Ectodermal cell (in vitro differentiated cells): ENCODE measurements around the gene ARID4B.
A peak's percentile ranks its signal among the peaks of the same experiment; 100 is the strongest.
"Not testable (repeated sequence)": the region's sequence is repeated elsewhere in the genome, so short reads cannot be mapped to it uniquely, and the experiment has no call there.

ENCODE experiments used
- H3K27ac ChIP-seq: 2 replicates; pipeline ENCODE4 v1.7.0; 2013; ENCODE audit warnings: mild to moderate bottlenecking, low read depth, low read length; ENCODE audit not compliant: insufficient read depth, poor library complexity, severe bottlenecking
- H3K27me3 ChIP-seq: 2 replicates; pipeline ENCODE4 v1.7.0; 2013; ENCODE audit warnings: mild to moderate bottlenecking, low read length; ENCODE audit not compliant: insufficient read depth, control insufficient read depth, poor library complexity, severe bottlenecking
- H3K36me3 ChIP-seq: one replicate; pipeline ENCODE4 v1.7.0; 2013; ENCODE audit warnings: low read length; ENCODE audit not compliant: control insufficient read depth, insufficient read depth
- H3K4me1 ChIP-seq: one replicate; pipeline ENCODE4 v1.7.0; 2013; ENCODE audit warnings: low read length; ENCODE audit not compliant: control insufficient read depth, insufficient read depth
- H3K4me3 ChIP-seq: 2 replicates; pipeline ENCODE4 v1.7.0; 2013; ENCODE audit warnings: low read depth, low read length, control low read depth; ENCODE audit not compliant: insufficient read depth
- H3K9me3 ChIP-seq: 2 replicates; pipeline ENCODE4 v1.7.0; 2013; ENCODE audit warnings: mild to moderate bottlenecking, low read length, moderate library complexity; ENCODE audit not compliant: control insufficient read depth
- WGBS, 2 experiments: methylation state at CpG; one replicate each; pipeline ENCODE4 v1.1.7; 2013; ENCODE audit warnings: missing lambda C conversion rate in 2 of 2; 5-methylcytosine and 5-hydroxymethylcytosine counted together

Gene ARID4B

DNA sequence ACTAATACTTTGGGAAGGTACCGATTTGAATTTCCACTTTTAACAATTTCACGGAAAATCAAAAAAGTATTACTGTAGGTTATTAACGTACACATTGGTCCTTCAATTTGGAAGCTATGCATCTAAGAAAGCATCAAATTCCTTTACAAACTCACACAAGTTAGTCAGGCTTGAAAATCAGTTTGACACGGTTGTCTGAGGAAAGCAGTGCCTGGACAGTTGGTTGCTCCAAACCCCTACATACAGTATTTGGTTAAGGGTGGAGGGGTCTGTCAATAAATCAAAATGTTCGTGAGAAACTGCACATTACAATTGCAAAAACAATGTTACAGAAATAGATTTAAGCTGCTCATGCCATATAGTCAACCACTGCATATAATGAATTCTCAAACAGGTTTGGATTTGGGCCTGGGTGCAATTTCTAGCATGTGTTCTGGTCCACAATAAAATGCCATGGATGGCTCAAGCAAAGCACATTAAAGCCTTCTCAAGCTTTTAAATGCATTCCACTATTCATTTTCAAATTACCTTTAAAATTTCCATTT, 147.0 kb downstream of the ARID4B start:
- peaks cover 24% of the 10 kb centered on the region for H3K36me3 ChIP-seq
- no peak overlapping the region for H3K4me3 ChIP-seq
- WGBS, 2 experiments, result 94 to 96% methylated on average over 4 to 5 of the region's 5 CpGs
- H3K4me1 ChIP-seq, result no peaks in the 10 kb centered on the region
- H3K27me3 ChIP-seq, result no peaks in the 10 kb centered on the region
- H3K9me3 ChIP-seq, result no peaks in the 10 kb centered on the region
- H3K27ac ChIP-seq, result no peak overlapping the region

DNA sequence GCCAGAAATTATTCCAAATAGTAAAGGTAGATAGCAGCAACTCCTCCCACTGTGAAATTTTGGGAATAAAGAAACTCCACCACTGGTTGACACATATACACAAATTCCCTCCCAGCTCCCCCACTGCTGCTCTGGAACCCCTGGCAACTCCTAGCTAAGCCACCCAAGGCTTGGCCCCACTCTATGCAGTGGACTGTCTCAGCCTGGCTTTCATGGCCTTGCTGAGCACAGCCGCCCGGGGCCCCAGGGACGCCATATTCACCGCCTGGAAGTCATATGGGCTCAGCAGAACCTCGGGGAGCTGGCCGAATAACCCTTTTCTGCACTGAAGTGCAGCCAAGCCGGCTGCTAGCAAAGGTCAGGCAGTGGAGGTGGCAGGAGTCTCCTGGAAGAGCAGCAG, 151.5 kb downstream of the ARID4B start:
- Histone ChIP-seq H3K4me1 (no peaks in the 10 kb centered on the region), H3K36me3 (peaks cover 37% of the 10 kb centered on the region), H3K27me3 (no peaks in the 10 kb centered on the region), H3K27ac (no peak overlapping the region), H3K9me3 (no peaks in the 10 kb centered on the region), H3K4me3 (no peak overlapping the region)
- 93 to 94% methylated on average over 7 of the region's 7 CpGs for WGBS, 2 experiments

DNA sequence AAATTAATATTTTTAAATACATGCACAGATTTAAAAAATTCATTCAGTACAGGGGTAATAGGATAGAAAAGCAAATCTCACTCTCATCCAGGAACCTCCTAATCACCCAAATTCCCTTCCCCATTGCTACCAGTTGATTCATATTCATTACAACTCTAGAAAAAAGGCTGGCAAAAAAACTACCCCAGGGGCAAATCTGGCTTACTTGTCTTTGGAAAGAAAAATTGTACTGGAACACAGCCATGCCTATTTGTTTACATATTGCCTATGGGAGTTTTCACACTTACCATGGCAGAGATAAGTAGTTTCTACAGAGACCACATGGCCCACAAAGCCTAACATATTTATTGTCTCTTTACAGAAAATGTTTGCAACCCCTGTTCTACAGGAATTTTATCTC, 158.0 kb downstream of the ARID4B start:
- H3K9me3 ChIP-seq, result no peaks in the 10 kb centered on the region
- no peak overlapping the region for H3K4me3 ChIP-seq
- peaks cover 34% of the 10 kb centered on the region for H3K36me3 ChIP-seq
- H3K27me3 ChIP-seq, result no peaks in the 10 kb centered on the region
- no peak overlapping the region for H3K27ac ChIP-seq
- no peaks in the 10 kb centered on the region for H3K4me1 ChIP-seq

DNA sequence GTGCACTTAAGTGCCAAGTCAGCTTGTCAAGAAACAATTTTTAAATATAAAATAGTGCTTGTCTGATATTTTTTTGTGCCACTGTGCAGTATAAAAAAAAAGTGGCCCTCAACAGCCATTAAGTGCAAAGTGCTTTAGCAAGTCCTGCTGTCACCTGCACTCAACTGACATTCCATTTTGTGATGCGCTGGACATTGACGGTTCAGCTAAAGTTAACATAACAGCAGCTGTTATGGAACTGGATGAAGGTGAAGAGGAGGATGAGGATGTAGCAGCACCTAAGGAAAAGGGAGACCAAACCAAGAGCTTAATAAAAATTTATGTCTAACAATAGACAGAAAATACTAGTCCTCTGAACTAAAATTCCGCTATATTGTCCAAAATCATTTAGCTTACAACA, 159.6 kb downstream of the ARID4B start:
- Histone ChIP-seq H3K27me3 (no peaks in the 10 kb centered on the region), H3K4me3 (no peak overlapping the region), H3K4me1 (no peaks in the 10 kb centered on the region), H3K27ac (no peak overlapping the region), H3K36me3 (peaks cover 24% of the 10 kb centered on the region), H3K9me3 (no peaks in the 10 kb centered on the region)
- 97 to 98% methylated on average over 3 of the region's 3 CpGs for WGBS, 2 experiments

DNA sequence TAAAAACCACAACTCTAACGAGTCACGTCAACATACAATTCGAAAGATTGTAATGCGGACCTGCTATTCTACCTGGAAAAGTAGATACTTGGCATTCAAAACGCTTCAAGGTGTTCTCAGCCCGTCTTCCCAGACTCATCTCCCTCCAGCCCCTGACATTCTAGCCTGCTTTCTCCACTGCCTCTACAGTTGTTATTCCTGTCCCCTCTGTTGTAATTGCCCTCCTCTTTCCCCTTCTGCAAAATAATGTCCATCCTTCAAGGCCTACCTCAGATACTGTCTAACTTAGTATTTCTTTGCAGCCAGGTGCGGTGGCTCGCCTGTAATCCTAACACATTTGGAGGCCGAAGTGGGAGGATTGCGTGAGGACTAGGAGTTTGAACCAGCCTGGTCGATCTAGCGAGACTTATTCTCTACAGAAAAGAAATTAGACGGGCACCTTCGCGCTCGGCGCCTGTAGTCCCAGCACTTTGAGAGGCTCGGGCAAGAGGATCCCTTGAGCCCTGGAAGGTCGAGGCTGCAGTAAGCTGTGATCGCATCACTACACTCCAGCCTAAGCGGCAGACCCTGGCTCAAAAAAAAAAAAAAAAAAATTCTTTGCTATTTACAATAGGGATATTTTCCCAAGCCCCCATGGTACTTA, 166.2 kb downstream of the ARID4B start:
- no peaks in the 10 kb centered on the region for H3K4me1 ChIP-seq
- peaks cover 14% of the 10 kb centered on the region for H3K36me3 ChIP-seq
- H3K9me3 ChIP-seq, result no peaks in the 10 kb centered on the region
- no peaks in the 10 kb centered on the region for H3K27me3 ChIP-seq
- H3K27ac ChIP-seq, result peak overlapping the region; percentile 75
- peak overlapping the region; percentile 81 for H3K4me3 ChIP-seq
- 64 to 67% methylated on average over 20 to 21 of the region's 21 CpGs for WGBS, 2 experiments

- WGBS, 2 experiments, result 0 to 1% methylated on average over 52 of the region's 52 CpGs
- H3K36me3 ChIP-seq, result peaks cover 14% of the 10 kb centered on the region
- H3K27ac ChIP-seq, result peak within 1 kb of the TSS; percentile 75
- peak within 1 kb of the TSS; percentile 81 for H3K4me3 ChIP-seq
- H3K4me1 ChIP-seq, result no peaks in the 10 kb centered on the region
- no peaks in the 10 kb centered on the region for H3K27me3 ChIP-seq
- H3K9me3 ChIP-seq, result no peaks in the 10 kb centered on the region
These were observed 166.9 kb downstream of the ARID4B start, which contains the start of gene RBM34 for GRCh38 chr1:235160957-235161684. Gene RBM34, minus strand, starts transcription at chr1:235161250. Its CDS starts 24 bp downstream, at chr1:235161226.

GRCh38 chr1:235160383-235160956, 167.5 kb downstream of the ARID4B start:
- peak overlapping the region; percentile 75 for H3K27ac ChIP-seq
- peaks cover 14% of the 10 kb centered on the region for H3K36me3 ChIP-seq
- H3K9me3 ChIP-seq, result no peaks in the 10 kb centered on the region
- H3K4me3 ChIP-seq, result peak overlapping the region; percentile 81
- no peaks in the 10 kb centered on the region for H3K27me3 ChIP-seq
- H3K4me1 ChIP-seq, result no peaks in the 10 kb centered on the region
- 17 to 18% methylated on average over 11 to 13 of the region's 14 CpGs for WGBS, 2 experiments

GRCh38 chr1:235159930-235160329, 168.0 kb downstream of the ARID4B start:
- H3K27ac ChIP-seq, H3K9me3 ChIP-seq, H3K4me1 ChIP-seq, H3K27me3 ChIP-seq: not testable (repeated sequence)
- Histone ChIP-seq H3K36me3 (peaks cover 18% of the 10 kb centered on the region), H3K4me3 (peak overlapping the region; percentile 81)
- WGBS, 2 experiments, result 92 to 95% methylated on average over 8 to 9 of the region's 9 CpGs

- peaks cover 24% of the 10 kb centered on the region for H3K36me3 ChIP-seq
- 85 to 86% methylated on average over 9 of the region's 9 CpGs for WGBS, 2 experiments
These were observed 168.7 kb downstream of the ARID4B start for GRCh38 chr1:235159284-235159683.

GRCh38 chr1:235158680-235159079, 169.3 kb downstream of the ARID4B start:
- Histone ChIP-seq H3K36me3 (peaks cover 29% of the 10 kb centered on the region), H3K9me3 (no peaks in the 10 kb centered on the region), H3K4me1 (no peaks in the 10 kb centered on the region), H3K4me3 (no peak overlapping the region), H3K27ac (no peak overlapping the region), H3K27me3 (no peaks in the 10 kb centered on the region)
- WGBS, 2 experiments, result 95 to 96% methylated on average over 6 of the region's 6 CpGs

More at GRCh38 chr1:235159284-235159683, 168.7 kb downstream of the ARID4B start:
- not testable (repeated sequence) for H3K4me1 ChIP-seq, H3K27ac ChIP-seq, H3K27me3 ChIP-seq, H3K9me3 ChIP-seq, H3K4me3 ChIP-seq
